ENCODE results near the gene CXorf65. TPM values are rescaled to one million over a fixed set of nuclear protein-coding genes. Genes with fewer than 3 reads are reported as not detected.

CXorf65 gene
- total and polyA plus RNA-seq, 8 donors = not detected

DNA sequence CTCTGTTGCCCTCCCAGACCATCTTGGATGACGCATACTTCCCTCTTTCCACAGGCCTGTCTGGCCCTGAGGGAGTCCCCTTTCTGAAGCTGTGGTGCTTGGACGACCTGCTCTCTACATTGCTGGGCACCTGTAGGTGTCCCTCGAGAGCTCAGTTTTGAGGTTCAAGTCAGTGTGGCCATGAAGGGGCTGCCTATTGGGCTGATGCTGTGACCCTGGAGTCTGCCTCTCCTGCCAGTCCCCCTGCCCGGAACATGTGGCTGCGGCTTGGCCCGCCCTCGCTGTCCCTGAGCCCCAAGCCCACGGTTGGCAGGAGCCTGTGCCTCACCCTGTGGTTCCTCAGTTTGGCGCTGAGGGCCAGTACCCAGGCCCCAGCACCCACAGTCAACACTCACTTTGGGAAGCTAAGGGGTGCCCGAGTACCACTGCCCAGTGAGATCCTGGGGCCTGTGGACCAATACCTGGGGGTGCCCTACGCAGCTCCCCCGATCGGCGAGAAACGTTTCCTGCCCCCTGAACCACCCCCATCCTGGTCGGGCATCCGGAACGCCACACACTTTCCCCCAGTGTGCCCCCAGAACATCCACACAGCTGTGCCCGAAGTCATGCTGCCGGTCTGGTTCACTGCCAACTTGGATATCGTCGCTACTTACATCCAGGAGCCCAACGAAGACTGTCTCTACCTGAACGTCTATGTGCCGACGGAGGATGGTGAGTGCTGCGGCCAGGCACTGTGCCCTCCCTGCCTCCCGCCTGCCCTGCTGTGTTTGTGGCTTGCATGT lies 41.1 kb upstream of the CXorf65 start:
- FAIRE-seq (no peak), ATAC-seq (no peak), DNase-seq (no peak)
- H3K4me3 ChIP-seq = no peak overlapping the region
- H3K36me3 ChIP-seq = no peaks in the 10 kb centered on the region
- H3K27ac ChIP-seq = no peak overlapping the region
- intact Hi-C loops (cut with DNase I) = no loop called here
- H3K9me3 ChIP-seq = no peaks in the 10 kb centered on the region
- no peaks in the 10 kb centered on the region for H3K27me3 ChIP-seq
- TF ChIP-seq, protein P1, sequence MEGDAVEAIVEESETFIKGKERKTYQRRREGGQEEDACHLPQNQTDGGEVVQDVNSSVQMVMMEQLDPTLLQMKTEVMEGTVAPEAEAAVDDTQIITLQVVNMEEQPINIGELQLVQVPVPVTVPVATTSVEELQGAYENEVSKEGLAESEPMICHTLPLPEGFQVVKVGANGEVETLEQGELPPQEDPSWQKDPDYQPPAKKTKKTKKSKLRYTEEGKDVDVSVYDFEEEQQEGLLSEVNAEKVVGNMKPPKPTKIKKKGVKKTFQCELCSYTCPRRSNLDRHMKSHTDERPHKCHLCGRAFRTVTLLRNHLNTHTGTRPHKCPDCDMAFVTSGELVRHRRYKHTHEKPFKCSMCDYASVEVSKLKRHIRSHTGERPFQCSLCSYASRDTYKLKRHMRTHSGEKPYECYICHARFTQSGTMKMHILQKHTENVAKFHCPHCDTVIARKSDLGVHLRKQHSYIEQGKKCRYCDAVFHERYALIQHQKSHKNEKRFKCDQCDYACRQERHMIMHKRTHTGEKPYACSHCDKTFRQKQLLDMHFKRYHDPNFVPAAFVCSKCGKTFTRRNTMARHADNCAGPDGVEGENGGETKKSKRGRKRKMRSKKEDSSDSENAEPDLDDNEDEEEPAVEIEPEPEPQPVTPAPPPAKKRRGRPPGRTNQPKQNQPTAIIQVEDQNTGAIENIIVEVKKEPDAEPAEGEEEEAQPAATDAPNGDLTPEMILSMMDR (IDR thresholded peaks at IDR 0.05) = no peak
- WGBS, 2 donors = 82% methylated on average over 28 of the region's 28 CpGs
- H3K4me1 ChIP-seq = no peaks in the 10 kb centered on the region

DNA sequence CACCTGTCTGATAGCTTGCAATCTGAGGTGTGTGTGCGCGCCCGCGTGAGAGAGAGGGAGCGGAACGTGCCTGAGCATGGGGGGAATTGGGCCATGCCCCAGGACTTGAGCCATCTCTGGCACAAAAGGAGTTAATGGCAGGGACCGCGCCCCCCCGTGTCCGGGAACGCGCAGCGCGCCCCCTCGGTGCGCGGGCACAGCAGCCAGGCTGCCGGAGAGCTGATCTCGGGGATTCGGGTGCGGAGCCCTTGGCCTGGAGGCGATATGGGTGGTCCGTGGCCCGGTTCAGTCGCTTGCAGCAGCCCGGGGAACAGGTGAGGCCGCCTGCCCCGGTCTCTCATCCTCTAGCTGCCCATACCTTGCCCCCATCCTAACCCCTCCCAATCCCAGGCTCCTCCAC lies 38.1 kb upstream of the CXorf65 start, which contains the start of gene NLGN3:
TSS of gene NLGN3 (plus strand) at position 191 of the 400 bp plus-strand sequence. CDS start 2,909 bp downstream, outside the sequence.
- 5 to 21% methylated on average over 28 of the region's 28 CpGs for WGBS, 2 donors
- Histone ChIP-seq H3K4me1 (no peaks in the 10 kb centered on the region), H3K9me3 (no peaks in the 10 kb centered on the region), H3K27ac (no peak within 1 kb of the TSS), H3K4me3 (no peak within 1 kb of the TSS), H3K36me3 (no peaks in the 10 kb centered on the region), H3K27me3 (no peaks in the 10 kb centered on the region)
- DNase-seq (no peak), ATAC-seq (peak in 1 of 4 donors; percentile 10), FAIRE-seq (no peak)
- TF ChIP-seq, protein P1 (IDR thresholded peaks at IDR 0.05) = no peak
- intact Hi-C loops (cut with DNase I) = no loop called here

DNA sequence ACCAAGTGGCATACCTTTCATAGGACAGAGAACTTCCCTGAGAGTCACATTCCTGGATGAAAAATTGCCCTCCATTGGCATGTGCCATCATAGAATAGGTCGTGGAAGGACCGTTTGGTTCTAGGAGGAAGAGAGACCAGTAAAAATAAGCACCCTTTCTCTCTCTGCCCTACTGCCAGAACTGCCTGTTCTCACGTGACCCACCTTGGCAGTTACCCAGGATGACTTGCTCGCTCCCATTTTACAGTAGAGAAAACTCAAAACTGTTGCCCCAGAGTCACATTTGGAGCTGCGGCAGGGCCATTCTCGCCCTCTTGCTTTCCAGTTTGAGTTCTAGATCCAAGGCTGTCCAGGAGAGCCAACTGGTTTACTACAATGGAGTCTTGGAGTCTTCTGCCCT lies 37.0 kb upstream of the CXorf65 start:
- FAIRE-seq (no peak), DNase-seq (peak in 3 of 6 donors; percentile 39 to 45 (median 40)), ATAC-seq (peak in 3 of 4 donors; percentile 25 to 35 (median 26))
- no peak overlapping the region for H3K27ac ChIP-seq
- TF ChIP-seq, protein P1 (IDR thresholded peaks at IDR 0.05) = no peak
- intact Hi-C loops (cut with DNase I) = no loop called here
- no peaks in the 10 kb centered on the region for H3K27me3 ChIP-seq
- 38 to 46% methylated on average over 6 of the region's 6 CpGs for WGBS, 2 donors
- peaks cover 0 to 5% (median 0%) of the 10 kb centered on the region in 3 donors for H3K36me3 ChIP-seq
- no peaks in the 10 kb centered on the region for H3K9me3 ChIP-seq
- H3K4me1 ChIP-seq = no peaks in the 10 kb centered on the region
- no peak overlapping the region for H3K4me3 ChIP-seq

DNA sequence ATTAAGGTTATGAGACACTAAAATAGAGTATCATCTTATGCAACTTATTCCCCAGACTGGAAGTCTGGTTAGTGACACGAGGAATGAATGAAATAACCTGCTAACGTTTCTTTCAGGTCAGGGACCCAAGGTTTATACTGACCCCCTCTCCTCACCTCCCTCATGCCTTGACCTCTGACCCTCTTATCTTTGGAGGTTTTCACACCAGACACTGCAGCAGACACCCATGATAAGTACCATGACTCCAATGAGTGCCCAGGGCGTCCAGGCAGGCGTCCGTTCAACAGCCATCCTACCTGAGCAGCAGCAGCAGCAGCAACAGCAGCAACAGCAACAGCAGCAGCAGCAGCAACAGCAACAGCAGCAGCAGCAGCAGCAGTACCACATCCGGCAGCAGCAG lies 33.9 kb upstream of the CXorf65 start:
- 58 to 83% methylated on average over 6 of the region's 6 CpGs for WGBS, 2 donors
- peaks cover 0 to 11% (median 4%) of the 10 kb centered on the region in 3 donors for H3K36me3 ChIP-seq
- no peaks in the 10 kb centered on the region for H3K9me3 ChIP-seq

More for the DNA sequence above, 33.9 kb upstream of the CXorf65 start:
- FAIRE-seq (no peak), ATAC-seq (no peak), DNase-seq (no peak)
- TF ChIP-seq, protein P1 (IDR thresholded peaks at IDR 0.05) = no peak
- H3K4me3 ChIP-seq = no peak overlapping the region
- H3K27ac ChIP-seq = no peak overlapping the region
- intact Hi-C loops (cut with DNase I) = no loop called here
- H3K27me3 ChIP-seq = no peaks in the 10 kb centered on the region
- H3K4me1 ChIP-seq = no peaks in the 10 kb centered on the region
